Panc1 (cell line): ENCODE measurements around the gene AKAP6.

Experiments
- POLR2AphosphoS5 ChIP-seq: IDR thresholded peaks from 2 replicates; pipeline ENCODE4 v1.6.1; 2012; ENCODE audit warnings: mild to moderate bottlenecking, low read depth, low read length, moderate library complexity
- SIN3A ChIP-seq: IDR thresholded peaks from 2 replicates; pipeline ENCODE4 v1.6.1; 2012; ENCODE audit warnings: low read depth, mild to moderate bottlenecking, low read length, moderate library complexity, borderline replicate concordance; ENCODE audit not compliant: insufficient read depth
- TF ChIP-seq, protein P1 (sequence below): fragments of 450-650 bp; IDR thresholded peaks from 2 replicates; pipeline ENCODE4 v1.5.1; 2017; ENCODE audit warnings: mild to moderate bottlenecking
- TF ChIP-seq, protein P2 (sequence below), 2 experiments: IDR thresholded peaks; 2 replicates each; pipeline ENCODE4 v1.6.1; 2011 to 2012; ENCODE audit warnings: low read depth in 2 of 2, control low read depth in 1 of 2, low read length in 1 of 2, mild to moderate bottlenecking in 1 of 2, moderate library complexity in 1 of 2; ENCODE audit not compliant: insufficient read depth in 1 of 2

DNA sequence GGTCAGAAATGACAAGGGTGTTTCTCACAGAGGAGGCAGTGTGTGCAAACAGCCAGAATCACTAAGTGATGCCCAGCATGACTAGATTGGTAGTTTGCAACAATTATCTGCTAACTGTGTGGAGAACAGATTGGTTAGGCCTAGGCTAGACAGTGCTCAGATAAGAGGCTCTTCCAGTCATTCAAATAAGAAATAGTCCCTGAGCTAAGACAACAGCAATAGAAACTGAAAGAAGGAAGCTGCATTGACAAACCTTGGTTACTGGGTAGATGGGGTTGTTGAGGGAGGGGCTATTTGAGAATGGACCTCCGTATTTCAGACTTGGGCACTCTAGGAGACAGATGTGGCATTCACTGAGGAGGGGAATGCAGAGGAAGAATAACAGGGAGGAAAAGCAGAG is 354.6 kb downstream of the AKAP6 start:
- TF ChIP-seq, protein P1, sequence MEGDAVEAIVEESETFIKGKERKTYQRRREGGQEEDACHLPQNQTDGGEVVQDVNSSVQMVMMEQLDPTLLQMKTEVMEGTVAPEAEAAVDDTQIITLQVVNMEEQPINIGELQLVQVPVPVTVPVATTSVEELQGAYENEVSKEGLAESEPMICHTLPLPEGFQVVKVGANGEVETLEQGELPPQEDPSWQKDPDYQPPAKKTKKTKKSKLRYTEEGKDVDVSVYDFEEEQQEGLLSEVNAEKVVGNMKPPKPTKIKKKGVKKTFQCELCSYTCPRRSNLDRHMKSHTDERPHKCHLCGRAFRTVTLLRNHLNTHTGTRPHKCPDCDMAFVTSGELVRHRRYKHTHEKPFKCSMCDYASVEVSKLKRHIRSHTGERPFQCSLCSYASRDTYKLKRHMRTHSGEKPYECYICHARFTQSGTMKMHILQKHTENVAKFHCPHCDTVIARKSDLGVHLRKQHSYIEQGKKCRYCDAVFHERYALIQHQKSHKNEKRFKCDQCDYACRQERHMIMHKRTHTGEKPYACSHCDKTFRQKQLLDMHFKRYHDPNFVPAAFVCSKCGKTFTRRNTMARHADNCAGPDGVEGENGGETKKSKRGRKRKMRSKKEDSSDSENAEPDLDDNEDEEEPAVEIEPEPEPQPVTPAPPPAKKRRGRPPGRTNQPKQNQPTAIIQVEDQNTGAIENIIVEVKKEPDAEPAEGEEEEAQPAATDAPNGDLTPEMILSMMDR = no peak
- TF ChIP-seq POLR2AphosphoS5 = no peak
- TF ChIP-seq, protein P2, sequence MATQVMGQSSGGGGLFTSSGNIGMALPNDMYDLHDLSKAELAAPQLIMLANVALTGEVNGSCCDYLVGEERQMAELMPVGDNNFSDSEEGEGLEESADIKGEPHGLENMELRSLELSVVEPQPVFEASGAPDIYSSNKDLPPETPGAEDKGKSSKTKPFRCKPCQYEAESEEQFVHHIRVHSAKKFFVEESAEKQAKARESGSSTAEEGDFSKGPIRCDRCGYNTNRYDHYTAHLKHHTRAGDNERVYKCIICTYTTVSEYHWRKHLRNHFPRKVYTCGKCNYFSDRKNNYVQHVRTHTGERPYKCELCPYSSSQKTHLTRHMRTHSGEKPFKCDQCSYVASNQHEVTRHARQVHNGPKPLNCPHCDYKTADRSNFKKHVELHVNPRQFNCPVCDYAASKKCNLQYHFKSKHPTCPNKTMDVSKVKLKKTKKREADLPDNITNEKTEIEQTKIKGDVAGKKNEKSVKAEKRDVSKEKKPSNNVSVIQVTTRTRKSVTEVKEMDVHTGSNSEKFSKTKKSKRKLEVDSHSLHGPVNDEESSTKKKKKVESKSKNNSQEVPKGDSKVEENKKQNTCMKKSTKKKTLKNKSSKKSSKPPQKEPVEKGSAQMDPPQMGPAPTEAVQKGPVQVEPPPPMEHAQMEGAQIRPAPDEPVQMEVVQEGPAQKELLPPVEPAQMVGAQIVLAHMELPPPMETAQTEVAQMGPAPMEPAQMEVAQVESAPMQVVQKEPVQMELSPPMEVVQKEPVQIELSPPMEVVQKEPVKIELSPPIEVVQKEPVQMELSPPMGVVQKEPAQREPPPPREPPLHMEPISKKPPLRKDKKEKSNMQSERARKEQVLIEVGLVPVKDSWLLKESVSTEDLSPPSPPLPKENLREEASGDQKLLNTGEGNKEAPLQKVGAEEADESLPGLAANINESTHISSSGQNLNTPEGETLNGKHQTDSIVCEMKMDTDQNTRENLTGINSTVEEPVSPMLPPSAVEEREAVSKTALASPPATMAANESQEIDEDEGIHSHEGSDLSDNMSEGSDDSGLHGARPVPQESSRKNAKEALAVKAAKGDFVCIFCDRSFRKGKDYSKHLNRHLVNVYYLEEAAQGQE (IDR thresholded peaks at IDR 0.05; ENCODE audit: insufficient read depth in 1 of 2, low read depth in 2 of 2, low read length in 1 of 2) = no peak
- no peak for TF ChIP-seq SIN3A
